Activated CD4-positive, alpha-beta T cell treated with anti-CD3 and anti-CD28 coated beads for 24 hours (primary cell): ENCODE data around the gene FARS2.
A peak's percentile ranks its signal among the peaks of the same experiment; 100 is the strongest.

ENCODE experiments used
- DNase-seq, 2 donors: peaks; one replicate each; pipeline ENCODE4 v3.0.0-alpha.2; 2020; ENCODE audit warnings: low read depth in 2 of 2

Gene FARS2

GRCh38 chr6:5466281-5467136, 205.2 kb downstream of the FARS2 start:
- no peak for DNase-seq

- no peak for DNase-seq
Observed at GRCh38 chr6:5468586-5468985, 207.3 kb downstream of the FARS2 start.

GRCh38 chr6:5469101-5469846, 208.0 kb downstream of the FARS2 start:
- DNase-seq: no peak

- DNase-seq: peak; percentile 22 to 35
Observed at GRCh38 chr6:5471044-5471443, 209.7 kb downstream of the FARS2 start.

- DNase-seq: no peak
Observed at GRCh38 chr6:5471637-5472398, 210.5 kb downstream of the FARS2 start.

GRCh38 chr6:5472571-5472970, 211.3 kb downstream of the FARS2 start:
- DNase-seq: no peak

- DNase-seq: no peak
Observed at GRCh38 chr6:5475779-5476178, 214.5 kb downstream of the FARS2 start.

GRCh38 chr6:5478380-5478779, 217.1 kb downstream of the FARS2 start:
- DNase-seq: no peak

GRCh38 chr6:5481033-5481432, 219.7 kb downstream of the FARS2 start:
- no peak for DNase-seq

- DNase-seq: no peak
Observed at GRCh38 chr6:5481750-5482149, 220.4 kb downstream of the FARS2 start.

GRCh38 chr6:5482619-5483018, 221.3 kb downstream of the FARS2 start:
- DNase-seq: no peak

GRCh38 chr6:5484692-5485091, 223.4 kb downstream of the FARS2 start:
- no peak for DNase-seq

- DNase-seq: no peak
Observed at GRCh38 chr6:5486214-5486613, 224.9 kb downstream of the FARS2 start.

- no peak for DNase-seq
Observed at GRCh38 chr6:5490501-5491069, 229.3 kb downstream of the FARS2 start.

GRCh38 chr6:5492356-5492755, 231.0 kb downstream of the FARS2 start:
- DNase-seq: no peak

- no peak for DNase-seq
Observed at GRCh38 chr6:5493806-5494205, 232.5 kb downstream of the FARS2 start.

- no peak for DNase-seq
Observed at GRCh38 chr6:5497896-5498578, 236.7 kb downstream of the FARS2 start.

GRCh38 chr6:5498579-5498899, 237.2 kb downstream of the FARS2 start:
- no peak for DNase-seq

- no peak for DNase-seq
Observed at GRCh38 chr6:5499644-5500306, 238.5 kb downstream of the FARS2 start.

- no peak for DNase-seq
Observed at GRCh38 chr6:5501837-5502236, 240.5 kb downstream of the FARS2 start.

GRCh38 chr6:5504078-5504477, 242.8 kb downstream of the FARS2 start:
- no peak for DNase-seq
